ENCODE results near the gene SYNGR4. TPM values are rescaled to one million over a fixed set of nuclear protein-coding genes. Genes with fewer than 3 reads are reported as not detected.

Gene SYNGR4, protein sequence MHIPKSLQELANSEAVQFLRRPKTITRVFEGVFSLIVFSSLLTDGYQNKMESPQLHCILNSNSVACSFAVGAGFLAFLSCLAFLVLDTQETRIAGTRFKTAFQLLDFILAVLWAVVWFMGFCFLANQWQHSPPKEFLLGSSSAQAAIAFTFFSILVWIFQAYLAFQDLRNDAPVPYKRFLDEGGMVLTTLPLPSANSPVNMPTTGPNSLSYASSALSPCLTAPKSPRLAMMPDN
- not detected in 2 replicates for total RNA-seq

GRCh38 chr19:48363810-48364597, at the start of gene SYNGR4, which contains the start of gene TMEM143:
Gene SYNGR4 (plus strand): TSS chr19:48364367. CDS start chr19:48365843, 1,476 bp downstream.
Gene TMEM143 (minus strand): TSS chr19:48363940. CDS start chr19:48363920, 20 bp downstream.

GRCh38 chr19:48325265-48325910, 38.8 kb upstream of the SYNGR4 start, which contains the start of gene EMP3:
Gene EMP3 (plus strand): TSS chr19:48325552. CDS start chr19:48326845, 1,293 bp downstream.

GRCh38 chr19:48391100-48392005, 27.2 kb downstream of the SYNGR4 start, which contains the start of gene KDELR1:
Gene KDELR1 (minus strand): TSS chr19:48391551. CDS start chr19:48391358, 193 bp downstream.

GRCh38 chr19:48393559-48394330, 29.6 kb downstream of the SYNGR4 start, which contains the start of gene GRIN2D:
Gene GRIN2D (plus strand): TSS chr19:48393668. CDS start chr19:48398393, 4,725 bp downstream.

Other genes starting within 250 kb of the SYNGR4 start
- 4.8 and 7.7 TPM in 2 replicates for gene LIG1, start 194.0 kb upstream of the SYNGR4 start, total RNA-seq
- 0.82 and 1.5 TPM in 2 replicates for gene ZSWIM9, start 193.7 kb upstream of the SYNGR4 start, total RNA-seq
- gene CARD8, start 108.5 kb upstream of the SYNGR4 start, total RNA-seq: 6.4 and 7.8 TPM in 2 replicates
- gene ZNF114, start 94.3 kb upstream of the SYNGR4 start, total RNA-seq: 0.12 TPM in 1 of 2 replicates, not detected in the other
- gene EMP3, start 38.8 kb upstream of the SYNGR4 start, total RNA-seq: 125 and 282 TPM in 2 replicates
- gene TMEM143, start 427 bp upstream of the SYNGR4 start, total RNA-seq: 3.7 and 20.3 TPM in 2 replicates
- 222 and 228 TPM in 2 replicates for gene KDELR1, start 27.2 kb downstream of the SYNGR4 start, total RNA-seq
- 1.4 and 5.0 TPM in 2 replicates for gene GRIN2D, start 29.3 kb downstream of the SYNGR4 start, total RNA-seq
- gene GRWD1, start 81.6 kb downstream of the SYNGR4 start, total RNA-seq: 17.7 and 23.2 TPM in 2 replicates
- 0.35 and 1.8 TPM in 2 replicates for gene KCNJ14, start 91.2 kb downstream of the SYNGR4 start, total RNA-seq
- 28.1 and 37.5 TPM in 2 replicates for gene CYTH2, start 105.0 kb downstream of the SYNGR4 start, total RNA-seq
- not detected in 2 replicates for gene LMTK3, start 147.5 kb downstream of the SYNGR4 start, total RNA-seq
- gene SULT2B1, start 187.8 kb downstream of the SYNGR4 start, total RNA-seq: 0.23 TPM in 1 of 2 replicates, not detected in the other
- not detected in 2 replicates for gene SPACA4, start 242.4 kb downstream of the SYNGR4 start, total RNA-seq